HG02884 (cell line): ENCODE data around the gene ZIC3.
"Not testable (repeated sequence)": the region's sequence is repeated elsewhere in the genome, so short reads cannot be mapped to it uniquely, and the experiment has no call there.

ENCODE experiments used
- ATAC-seq: cut with Tn5 transposase; IDR thresholded peaks from one replicate; pipeline ENCODE4 v1.9.1; 2021; ENCODE audit warnings: mild to moderate bottlenecking, moderate library complexity; ENCODE audit not compliant: unreplicated experiment

ZIC3 gene

DNA sequence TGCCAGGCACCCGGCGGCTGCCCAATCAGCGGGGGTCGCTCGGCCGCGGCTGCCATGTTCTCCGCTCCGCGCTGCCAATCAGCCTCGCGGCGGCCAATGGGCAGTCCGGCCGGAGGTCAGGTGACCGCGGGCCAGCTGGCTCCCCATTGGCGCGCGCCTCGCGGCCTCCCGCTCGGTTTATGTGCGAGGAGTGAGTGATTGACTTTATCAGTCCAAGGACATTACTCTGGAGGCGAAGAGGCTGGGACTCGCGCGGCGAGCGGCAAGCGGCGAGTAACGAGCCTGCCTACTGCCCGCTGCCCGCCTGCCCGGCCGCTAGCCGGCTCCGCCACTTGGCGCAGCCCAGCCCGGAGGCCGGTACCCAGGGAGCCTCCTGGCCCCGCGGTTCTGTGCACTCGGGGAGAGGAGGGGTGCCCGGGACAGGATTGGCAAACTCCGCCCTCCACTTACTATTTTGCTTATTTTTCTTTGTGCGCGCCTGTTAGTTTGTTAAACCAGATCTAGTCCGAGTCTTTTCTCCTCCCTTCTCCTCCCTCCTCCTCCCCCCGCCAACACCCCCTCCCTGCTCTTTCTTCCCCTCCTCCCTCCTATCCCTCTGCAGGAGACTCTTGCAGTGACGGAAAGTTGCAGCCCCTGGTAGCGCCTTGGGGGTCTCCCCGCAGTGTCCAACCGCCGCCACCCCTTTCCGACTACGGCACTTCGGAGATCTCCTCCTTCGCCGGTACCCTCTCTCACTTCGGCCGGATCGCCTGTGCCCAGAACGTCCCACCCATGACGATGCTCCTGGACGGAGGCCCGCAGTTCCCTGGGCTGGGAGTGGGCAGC is at the start of gene ZIC3:
TSS of gene ZIC3 (plus strand) at position 207 of the 825 bp plus-strand sequence. CDS start at position 772, 565 bp downstream.
- no peak for ATAC-seq

DNA sequence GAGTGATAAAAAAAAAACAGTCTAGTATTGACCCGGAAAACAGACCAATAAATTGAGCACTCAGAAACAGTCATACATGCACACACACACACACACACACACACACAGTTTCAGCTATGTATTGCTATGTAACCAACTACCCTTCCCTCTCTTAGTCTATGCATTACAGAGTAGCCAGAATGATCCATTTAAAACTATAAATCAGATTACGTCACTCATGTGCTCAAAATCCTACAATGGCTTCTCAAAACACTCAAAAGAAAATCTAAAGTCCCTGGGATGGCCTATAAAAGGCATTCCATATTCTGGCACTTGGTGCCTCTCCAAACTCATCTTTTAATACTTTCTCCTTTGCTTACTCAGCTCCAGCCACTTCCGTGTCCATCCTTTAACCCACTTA is 46.5 kb upstream of the ZIC3 start:
- ATAC-seq, result no peak

DNA sequence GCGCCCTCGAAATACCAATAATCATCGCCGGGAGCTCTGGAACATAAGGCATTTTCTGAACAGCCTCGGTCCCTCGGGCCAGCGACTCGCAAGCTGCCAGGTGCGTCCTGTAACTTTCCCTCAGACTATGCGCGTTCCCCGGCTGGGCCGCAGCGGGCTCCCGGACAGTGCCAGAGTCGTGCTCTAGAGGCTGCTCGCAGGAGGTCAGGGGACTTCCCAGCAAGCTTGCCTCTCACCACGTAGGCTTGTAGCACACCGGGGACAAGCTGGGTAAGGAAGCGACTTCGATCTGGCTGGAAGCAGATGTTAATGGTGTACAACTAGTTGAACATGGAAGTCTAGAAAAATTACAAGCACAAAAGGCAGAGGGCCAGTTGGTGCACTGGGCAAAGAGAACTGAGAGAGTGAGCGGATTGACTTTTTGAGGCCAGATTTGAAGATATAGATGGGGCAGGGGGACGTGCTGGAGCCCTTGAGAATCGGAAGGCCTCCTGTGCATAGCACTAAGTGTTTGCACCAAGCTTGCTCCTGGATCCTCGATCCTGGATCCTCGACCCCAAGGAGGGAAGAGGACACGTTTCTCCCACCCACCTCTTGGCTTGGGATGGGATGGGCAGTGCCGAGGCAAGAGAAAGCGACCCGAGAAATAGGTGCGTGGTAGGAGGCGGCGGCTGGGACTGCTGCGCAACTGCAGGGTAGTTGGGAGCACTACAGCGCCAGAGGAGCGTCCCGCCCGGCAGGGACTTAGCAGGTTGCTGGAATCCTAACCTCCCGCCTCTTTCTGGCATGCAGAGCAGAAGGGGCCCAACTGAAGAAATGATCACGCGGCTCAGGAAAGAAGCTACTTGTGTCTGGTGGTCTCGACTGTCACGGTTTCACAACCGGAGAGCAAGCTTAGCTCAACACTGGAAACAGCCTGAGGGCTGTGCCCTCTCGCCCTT is 19.9 kb upstream of the ZIC3 start:
- ATAC-seq, result no peak

DNA sequence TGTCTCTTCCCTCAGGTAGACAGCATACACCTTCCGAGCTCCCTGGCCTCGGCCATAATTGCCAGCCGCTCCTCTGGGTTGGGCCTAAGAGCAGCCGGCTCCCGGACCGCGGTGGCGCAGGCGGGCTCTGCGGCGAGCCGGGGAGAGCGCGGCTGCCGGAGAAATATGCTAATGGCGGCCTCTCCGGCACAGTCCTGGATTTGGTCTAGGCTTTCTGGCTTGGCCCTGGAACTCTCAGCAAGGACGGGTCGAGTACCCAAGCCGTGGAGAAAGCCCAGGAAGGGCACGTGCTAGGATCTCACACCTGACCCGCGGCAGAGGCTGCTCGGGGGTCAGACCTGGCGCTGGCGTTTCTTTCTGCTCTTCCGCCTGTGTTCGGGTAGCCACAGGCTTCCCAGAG is 18.6 kb upstream of the ZIC3 start:
- ATAC-seq, result no peak

DNA sequence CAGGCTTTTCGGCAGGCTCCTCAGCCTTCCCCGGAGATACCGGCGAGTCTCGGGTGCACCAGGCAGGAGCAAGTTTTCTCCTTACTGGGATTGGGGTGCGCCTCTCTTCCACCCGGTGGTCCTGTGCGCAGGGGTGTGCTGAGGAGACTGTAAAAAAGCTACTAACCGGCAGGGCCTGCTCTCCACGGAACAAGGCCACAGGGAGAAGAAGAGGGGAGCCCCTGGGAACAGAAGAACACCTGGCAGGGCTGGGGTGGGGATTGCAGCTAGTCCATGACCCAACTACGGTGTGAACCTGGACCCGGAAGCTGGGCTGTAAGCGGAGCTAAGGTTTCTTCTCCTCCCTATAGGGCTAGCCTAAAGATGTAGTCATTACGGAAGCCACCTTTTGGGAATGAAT is 17.7 kb upstream of the ZIC3 start:
- no peak for ATAC-seq

DNA sequence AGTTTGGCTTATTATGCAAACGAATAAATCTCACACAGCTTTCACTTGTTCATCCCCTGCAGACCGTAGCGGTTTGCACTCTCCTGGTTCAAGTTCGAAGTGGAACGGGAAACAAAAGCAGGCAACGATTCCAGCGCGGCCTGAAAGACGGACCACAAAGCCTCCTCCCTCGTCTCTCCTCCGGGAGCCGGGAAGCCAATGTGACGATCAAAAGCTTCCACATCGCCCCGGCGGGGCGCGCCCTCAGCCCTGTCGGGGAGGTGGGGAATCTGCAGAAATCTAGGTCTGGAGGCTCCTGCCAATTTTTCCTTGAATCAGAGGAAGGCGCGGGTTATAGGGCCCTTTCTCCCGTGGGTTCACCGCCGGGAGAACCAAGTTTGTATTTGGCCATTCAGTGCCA is 16.9 kb upstream of the ZIC3 start:
- no peak for ATAC-seq

DNA sequence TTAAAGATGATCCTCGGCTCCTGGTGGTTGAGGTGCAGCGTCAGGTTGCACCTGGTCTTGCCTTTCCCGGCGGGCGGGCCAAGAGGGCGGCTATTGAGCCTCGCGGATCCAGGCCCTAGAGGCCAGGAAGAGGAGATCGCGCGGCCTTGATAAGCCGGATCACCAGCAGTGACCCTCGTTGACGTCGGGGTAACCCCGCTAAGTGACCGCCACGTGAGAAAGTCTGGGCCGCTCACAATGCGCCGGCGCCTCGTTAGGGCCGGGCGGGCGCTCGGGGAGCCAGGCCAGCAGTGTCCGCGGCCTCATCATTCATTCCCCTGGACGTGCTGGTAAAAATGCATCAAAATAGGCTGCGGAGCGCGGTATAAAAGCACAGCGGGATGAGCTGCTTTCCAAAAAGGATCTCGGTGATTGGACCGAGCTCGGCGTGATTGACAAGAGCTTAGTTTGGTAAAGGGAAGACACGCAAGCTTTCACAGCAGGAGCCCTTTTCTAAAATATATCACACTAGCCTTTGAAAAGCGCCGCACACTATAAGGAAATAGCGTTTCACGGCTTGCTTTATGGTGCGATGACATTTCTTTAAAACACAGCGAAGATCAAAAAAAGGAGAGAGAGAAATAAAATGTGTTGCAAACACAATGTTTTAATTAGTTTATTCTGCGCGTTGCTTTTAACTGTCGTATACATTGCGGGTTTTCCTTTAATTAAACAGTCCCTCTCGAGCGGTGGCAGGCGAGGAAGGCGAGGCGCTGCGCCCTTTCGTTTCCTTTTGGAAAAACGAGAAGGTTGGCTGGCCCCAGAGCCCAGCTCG is 15.9 kb upstream of the ZIC3 start:
- ATAC-seq, result no peak

DNA sequence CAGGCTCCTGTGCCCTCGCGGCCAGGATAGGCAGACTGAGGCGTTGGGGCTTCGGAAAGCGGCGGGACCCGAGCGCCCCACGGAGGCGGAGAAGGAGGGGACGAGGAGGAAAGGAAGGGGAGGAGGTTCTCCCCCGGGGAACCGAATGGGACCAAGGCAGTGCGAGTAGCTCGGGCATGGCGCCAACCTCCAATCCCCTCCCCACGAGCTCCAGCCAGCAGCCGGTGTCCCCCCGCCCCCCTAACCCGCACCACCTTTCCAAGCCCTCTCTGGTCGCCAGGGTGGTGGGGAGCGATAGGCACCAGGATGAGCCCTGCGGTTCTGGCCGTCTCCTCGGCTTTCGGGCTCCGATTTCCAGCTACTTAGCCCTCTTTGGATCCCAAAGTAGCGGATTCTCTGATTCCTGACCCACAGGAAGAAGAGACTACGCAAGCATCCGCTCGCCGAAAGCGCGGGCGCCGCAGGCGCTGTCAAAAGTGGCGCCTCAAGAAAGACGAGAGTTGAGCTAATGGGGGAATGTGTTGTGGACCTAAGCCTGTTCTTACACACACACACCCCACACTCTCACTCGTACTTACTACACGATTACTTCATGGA is 15.2 kb upstream of the ZIC3 start:
- no peak for ATAC-seq

DNA sequence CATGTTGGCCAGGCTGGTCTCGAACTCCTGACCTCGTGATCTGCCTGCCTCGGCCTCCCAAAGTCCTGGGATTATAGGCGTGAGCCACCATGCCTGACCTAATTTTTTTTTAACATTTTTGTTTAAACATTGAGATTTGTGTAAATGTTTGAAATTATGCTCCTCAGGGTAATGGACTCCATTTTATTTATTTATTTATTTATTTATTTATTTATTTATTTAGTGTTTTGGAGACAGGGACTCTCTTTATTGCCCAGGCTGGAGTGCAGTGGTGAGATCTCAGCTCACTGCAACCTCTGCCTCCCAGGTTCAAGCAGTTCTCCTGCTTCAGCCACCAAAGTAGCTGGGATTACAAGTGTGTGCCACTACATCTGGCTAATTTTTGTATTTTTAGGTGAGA is 13.8 kb upstream of the ZIC3 start:
- ATAC-seq, result not testable (repeated sequence)

DNA sequence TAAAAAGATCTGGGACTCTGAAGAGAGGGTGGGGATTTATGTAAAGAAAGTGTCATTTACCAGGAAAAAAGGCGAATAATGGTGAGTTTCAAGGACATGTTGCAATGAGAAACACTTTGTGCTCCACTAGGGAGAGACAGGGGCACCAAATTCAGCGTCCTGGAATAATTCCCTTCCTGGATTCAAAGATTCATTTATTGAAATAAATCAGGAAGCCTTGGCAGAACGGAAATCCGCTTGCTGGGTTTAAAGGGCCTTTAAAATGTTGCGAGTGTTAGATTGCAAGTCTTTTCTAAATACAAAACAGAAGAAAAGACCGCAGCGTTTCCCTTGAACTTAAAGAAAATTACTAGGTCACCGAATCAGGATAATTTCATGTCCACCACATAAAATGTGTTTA is 3.8 kb upstream of the ZIC3 start:
- no peak for ATAC-seq

DNA sequence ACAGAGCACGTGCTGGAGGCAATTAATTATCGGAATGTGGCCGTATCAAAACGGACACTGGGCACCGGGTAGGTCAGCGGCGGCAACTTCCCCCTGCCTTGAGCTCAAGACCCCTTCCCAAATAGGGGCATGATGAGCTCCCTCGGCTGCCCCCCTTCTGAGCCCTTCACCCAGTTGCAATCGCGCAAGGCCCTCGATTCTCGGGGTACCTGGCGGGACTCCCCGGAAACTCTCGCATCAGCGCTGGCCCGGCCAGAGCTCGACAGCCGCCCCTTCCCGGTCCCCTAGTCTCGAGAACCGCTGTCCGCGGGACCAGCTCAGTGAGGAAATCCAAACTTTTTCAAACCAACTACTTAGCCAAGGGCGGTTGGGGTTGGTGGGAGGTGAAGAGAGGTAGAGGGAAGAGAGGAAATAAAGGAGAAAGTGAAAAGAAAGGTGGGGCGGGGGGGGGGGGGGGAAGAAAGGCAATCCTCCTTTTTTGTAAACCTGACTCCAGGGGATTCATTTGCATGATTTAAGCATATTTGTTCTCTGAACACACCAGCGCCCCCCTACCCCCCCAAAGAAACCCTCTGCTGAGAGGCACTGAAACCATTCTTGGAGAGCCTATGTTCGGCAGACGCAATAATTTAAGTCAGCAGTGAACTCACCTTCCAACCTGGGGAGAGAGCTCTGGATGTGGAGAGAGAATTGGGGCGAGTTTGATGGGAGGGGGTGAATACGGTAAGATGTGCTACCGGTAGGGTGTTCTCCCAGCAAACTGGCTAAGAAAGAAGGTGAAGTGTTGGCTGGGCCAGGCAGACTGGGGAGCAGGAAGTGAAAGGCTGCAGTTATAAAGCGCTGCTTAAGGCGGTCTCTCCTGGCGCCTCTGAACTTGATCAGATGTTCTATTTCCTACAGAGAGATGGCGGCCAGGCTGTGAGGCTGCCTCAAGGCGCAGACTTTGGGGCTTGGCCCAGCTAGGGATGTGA is 2.0 kb upstream of the ZIC3 start:
- no peak for ATAC-seq

DNA sequence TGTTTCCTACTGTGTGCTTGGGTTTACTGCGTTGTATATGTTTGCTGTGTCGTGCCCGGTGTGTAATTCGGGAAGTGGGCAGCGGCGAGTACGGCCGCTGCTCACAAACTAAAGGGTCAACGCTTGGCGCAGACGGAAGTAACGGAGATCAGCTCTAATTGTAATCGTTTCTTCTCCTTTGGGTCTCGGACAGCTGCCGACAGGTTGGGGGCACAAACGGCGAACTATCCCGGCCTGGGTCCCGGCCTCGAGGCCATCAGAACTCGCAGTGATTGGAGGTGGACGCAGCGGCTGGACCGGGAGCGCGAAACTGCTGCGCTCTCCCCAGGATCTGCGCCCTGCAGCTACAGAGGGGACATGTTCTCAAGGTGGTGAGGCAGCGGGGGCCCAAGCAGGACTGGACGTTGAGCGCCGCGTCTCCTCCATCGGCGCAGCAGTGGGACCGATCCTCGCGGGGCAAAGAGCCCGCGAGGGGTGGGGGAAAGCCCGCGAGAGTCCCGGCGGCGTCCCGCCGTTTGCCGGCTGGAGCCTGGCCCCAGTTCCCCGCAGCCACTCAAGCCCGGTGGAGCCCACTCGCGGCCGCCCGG is 516 bp upstream of the ZIC3 start:
- no peak for ATAC-seq

DNA sequence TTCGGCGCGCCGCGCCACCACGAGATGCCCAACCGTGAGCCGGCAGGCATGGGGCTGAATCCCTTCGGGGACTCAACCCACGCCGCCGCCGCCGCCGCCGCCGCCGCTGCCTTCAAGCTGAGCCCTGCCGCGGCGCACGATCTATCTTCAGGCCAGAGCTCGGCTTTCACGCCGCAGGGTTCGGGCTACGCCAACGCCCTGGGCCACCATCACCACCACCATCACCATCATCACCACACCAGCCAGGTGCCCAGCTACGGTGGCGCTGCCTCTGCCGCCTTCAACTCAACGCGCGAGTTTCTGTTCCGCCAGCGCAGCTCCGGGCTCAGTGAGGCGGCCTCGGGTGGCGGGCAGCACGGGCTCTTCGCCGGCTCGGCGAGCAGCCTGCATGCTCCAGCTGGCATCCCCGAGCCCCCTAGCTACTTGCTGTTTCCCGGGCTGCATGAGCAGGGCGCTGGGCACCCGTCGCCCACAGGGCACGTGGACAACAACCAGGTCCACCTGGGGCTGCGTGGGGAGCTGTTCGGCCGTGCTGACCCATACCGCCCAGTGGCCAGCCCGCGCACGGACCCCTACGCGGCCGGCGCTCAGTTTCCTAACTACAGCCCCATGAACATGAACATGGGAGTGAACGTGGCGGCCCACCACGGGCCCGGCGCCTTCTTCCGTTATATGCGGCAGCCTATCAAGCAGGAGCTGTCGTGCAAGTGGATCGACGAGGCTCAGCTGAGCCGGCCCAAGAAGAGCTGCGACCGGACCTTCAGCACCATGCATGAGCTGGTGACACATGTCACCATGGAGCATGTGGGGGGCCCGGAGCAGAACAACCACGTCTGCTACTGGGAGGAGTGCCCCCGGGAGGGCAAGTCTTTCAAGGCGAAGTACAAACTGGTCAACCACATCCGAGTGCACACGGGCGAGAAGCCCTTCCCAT is 1.1 kb downstream of the ZIC3 start:
- ATAC-seq, result no peak

DNA sequence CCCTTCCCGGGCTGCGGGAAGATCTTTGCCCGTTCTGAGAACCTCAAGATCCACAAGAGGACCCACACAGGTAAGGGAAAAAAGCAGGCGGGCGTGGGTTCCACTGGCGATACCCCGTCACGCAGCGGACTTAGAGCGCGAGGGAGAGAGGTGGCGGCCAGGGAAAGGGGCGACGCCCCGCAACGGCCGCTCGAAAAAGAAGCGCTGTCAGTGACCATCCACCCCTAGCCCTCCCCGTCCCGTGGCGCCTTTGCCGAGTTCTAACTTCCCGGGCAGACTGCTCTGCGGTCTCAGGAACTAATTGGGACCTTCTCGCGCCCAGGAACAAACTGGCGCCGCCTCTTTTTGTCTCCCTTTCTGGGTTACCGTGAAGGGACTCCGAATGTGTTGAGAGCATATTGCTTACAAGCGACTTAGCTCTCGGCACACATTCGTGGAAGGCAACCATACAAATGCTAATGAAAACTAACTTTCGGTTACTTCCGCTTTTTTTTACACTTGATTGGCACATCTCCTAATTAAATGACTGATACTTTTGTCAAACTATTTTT is 1.8 kb downstream of the ZIC3 start:
- no peak for ATAC-seq

DNA sequence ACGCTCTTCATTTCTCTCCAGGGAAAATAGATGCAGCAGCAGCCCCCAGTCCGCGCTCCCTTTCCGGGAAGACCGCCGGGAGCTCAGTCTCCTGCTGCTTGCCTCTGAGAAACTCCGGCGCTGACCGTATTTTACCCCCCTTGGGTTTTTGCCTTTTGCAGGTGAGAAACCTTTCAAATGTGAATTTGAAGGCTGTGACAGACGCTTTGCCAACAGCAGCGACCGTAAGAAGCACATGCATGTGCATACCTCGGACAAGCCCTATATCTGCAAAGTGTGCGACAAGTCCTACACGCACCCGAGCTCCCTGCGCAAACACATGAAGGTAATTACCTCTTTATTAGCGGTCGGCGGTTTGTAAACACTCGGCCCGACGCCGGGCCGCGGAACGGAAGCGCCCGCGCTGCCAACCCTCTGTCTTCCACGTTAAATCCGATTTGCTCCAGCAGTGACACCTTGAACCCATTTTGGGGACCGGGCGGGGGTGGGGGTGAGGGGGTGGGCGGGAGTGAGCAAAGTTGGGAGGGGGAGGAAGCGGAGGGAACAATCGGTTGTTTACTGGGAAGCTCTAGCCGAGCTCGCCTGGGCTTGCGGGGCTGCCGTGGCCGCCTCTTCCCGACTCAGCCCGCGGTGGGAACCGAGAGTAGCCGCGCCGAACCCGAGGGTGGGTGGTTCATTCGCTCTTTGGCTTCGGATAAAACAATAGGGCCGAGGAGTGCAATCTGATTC is 3.0 kb downstream of the ZIC3 start:
- ATAC-seq, result no peak

DNA sequence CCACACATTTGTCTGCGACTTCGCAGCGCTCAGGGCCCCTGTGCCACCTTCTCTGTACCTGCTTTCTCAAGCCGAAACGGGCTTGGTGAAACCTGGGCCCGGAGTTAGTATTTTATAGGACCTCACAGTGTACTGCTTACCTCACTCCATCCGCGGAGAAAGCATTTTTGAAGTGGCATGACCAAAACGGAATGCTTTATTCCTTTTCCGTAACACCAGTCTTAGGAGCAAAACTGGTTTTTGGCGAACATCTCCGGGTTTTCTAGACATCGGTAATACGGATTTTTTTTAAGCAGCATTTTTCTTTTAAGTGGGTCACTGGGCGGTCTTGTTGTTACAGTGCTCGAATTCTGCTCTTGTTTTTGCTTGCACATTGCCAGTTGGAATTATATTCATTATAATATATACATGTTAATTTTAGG is 3.6 kb downstream of the ZIC3 start:
- no peak for ATAC-seq
